ENCODE data around the gene MBTPS1. TPM values are rescaled to one million over a fixed set of nuclear protein-coding genes. Genes with fewer than 3 reads are reported as not detected.

The MBTPS1 gene
- total RNA-seq, 2 donors from 2014 or later: 69.6 to 80.7 TPM

- no peaks in the 10 kb centered on the region for H3K9me3 ChIP-seq
- no peak for DNase-seq
- H3K4me1 ChIP-seq: no peaks in the 10 kb centered on the region
- intact Hi-C loops (cut with DNase I): no loop called here
- no peak overlapping the region for H3K4me3 ChIP-seq
- no peak overlapping the region for H3K9ac ChIP-seq (ENCODE audit: low read depth in 2 of 2, low read length in 2 of 2)
- no peaks in the 10 kb centered on the region for H3K36me3 ChIP-seq
- TF ChIP-seq CTCF (IDR thresholded peaks at IDR 0.05): no peak
- H3K27ac ChIP-seq: no peak overlapping the region
- no peaks in the 10 kb centered on the region for H3K27me3 ChIP-seq
These were observed 5.2 kb downstream of the MBTPS1 start for GRCh38 chr16:84111525-84111924.

DNA sequence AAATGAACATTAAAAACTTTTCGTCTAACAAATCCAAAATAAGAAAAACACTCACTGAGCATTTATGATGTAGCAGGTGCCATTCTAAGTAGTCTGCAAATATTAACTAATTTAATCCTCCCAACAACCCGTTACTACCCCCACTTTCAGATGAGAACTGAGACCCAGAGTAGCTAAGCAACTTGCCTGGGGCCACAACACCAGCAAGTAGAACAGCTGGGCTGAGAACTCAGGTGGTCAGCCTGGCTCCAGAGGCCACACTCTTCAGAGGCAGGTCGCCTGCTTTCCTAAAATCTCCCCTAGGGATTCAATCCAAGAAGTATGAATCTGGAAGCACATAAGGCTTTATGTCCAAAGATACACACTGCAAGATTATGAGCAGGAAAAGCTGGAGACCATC, 6.2 kb downstream of the MBTPS1 start:
- no peak for TF ChIP-seq CTCF (IDR thresholded peaks at IDR 0.05)

DNA sequence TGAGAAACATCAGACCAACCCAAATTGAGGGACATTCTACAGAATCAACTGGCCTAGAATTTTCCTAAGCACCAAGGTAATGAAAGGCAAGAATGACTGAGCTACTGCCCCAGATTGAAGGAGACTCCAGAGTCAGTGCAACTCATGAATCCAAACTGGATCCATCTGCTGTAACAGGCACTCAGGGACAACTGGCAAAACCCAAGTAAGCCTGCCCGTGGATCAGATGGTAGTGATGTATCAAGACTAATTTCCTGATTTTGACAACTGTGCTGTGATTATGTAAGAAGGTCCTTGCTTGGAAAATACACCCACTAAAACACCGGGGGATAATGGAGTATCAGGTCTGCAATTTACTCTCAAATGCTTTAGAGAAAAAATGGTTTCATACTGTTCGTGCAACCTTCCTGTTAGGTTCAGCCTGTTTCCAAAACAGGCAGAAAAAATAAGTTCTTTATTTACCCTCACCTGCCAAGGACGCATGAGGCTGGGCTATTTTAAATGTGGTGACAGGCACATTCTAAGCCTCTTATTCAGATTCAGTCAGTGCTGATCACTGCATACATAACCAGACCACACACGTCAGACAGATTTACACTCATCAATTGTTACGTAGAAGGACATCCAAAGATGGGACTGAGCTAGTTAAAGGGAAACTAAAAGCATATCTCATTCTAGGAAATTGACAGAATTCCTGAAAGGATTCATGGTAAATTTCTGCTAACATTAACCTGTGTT, 7.0 kb downstream of the MBTPS1 start:
- H3K9me3 ChIP-seq: no peaks in the 10 kb centered on the region
- intact Hi-C loops (cut with DNase I): no loop called here
- no peak for TF ChIP-seq CTCF (IDR thresholded peaks at IDR 0.05)

More for the DNA sequence above, 6.2 kb downstream of the MBTPS1 start:
- no peak overlapping the region for H3K4me3 ChIP-seq
- no peaks in the 10 kb centered on the region for H3K27me3 ChIP-seq
- H3K9me3 ChIP-seq: no peaks in the 10 kb centered on the region
- H3K36me3 ChIP-seq: no peaks in the 10 kb centered on the region
- H3K9ac ChIP-seq (ENCODE audit: low read depth in 2 of 2, low read length in 2 of 2): no peak overlapping the region
- intact Hi-C loops (cut with DNase I): no loop called here
- no peaks in the 10 kb centered on the region for H3K4me1 ChIP-seq
- DNase-seq: no peak
- H3K27ac ChIP-seq: no peak overlapping the region

DNA sequence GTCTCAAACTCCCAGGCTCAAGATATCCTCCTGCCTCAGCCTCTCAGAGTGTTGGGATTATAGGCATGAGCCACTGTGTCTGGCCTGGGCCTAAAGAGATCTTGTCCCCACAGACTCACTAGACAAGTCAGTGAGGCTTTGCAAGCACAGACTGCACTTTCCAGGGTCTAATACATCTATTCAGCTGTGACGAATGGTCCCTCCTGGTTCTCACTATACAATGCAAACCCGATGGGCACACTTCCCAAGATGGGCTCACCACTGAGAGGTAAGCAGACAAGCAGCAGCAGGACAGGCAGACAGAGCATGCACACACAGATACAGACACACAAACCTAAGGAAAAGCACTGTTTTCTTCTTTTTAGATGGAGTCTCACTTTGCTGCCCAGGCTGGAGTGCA, 8.8 kb downstream of the MBTPS1 start:
- no peak for TF ChIP-seq CTCF (IDR thresholded peaks at IDR 0.05)
- intact Hi-C loops (cut with DNase I): no loop called here
- Histone ChIP-seq H3K36me3 (no peaks in the 10 kb centered on the region), H3K27ac (no peak overlapping the region), H3K27me3 (no peaks in the 10 kb centered on the region), H3K9me3 (no peaks in the 10 kb centered on the region), H3K4me3 (no peak overlapping the region), H3K4me1 (peaks cover 5% of the 10 kb centered on the region), H3K9ac (ENCODE audit: low read depth in 2 of 2, low read length in 2 of 2) (no peak overlapping the region)
- DNase-seq: no peak

More for the DNA sequence above, 7.0 kb downstream of the MBTPS1 start:
- H3K9ac ChIP-seq (ENCODE audit: low read depth in 2 of 2, low read length in 2 of 2): no peak overlapping the region
- H3K27me3 ChIP-seq: no peaks in the 10 kb centered on the region
- H3K27ac ChIP-seq: no peak overlapping the region
- H3K4me3 ChIP-seq: no peak overlapping the region
- H3K4me1 ChIP-seq: no peaks in the 10 kb centered on the region
- DNase-seq: no peak
- no peaks in the 10 kb centered on the region for H3K36me3 ChIP-seq

- H3K4me3 ChIP-seq: no peak overlapping the region
- no peaks in the 10 kb centered on the region for H3K9me3 ChIP-seq
- no peak for DNase-seq
- no peak for TF ChIP-seq CTCF (IDR thresholded peaks at IDR 0.05)
- no peak overlapping the region for H3K27ac ChIP-seq
- H3K27me3 ChIP-seq: no peaks in the 10 kb centered on the region
- H3K36me3 ChIP-seq: no peaks in the 10 kb centered on the region
- H3K9ac ChIP-seq (ENCODE audit: low read depth in 2 of 2, low read length in 2 of 2): no peak overlapping the region
- intact Hi-C loops (cut with DNase I): no loop called here
- peaks cover 5% of the 10 kb centered on the region for H3K4me1 ChIP-seq
These were observed 10.6 kb downstream of the MBTPS1 start for GRCh38 chr16:84105948-84106740.

All from colonic mucosa (tissue), 4 donors.